GM18519 (cell line): ENCODE data around the gene RNF11.
A peak's percentile ranks its signal among the peaks of the same experiment; 100 is the strongest.

Source experiments
- ATAC-seq: cut with Tn5 transposase; IDR thresholded peaks from one replicate; pipeline ENCODE4 v1.9.1; 2021; ENCODE audit warnings: mild to moderate bottlenecking, moderate library complexity; ENCODE audit not compliant: unreplicated experiment, low FRiP score

RNF11 gene

DNA sequence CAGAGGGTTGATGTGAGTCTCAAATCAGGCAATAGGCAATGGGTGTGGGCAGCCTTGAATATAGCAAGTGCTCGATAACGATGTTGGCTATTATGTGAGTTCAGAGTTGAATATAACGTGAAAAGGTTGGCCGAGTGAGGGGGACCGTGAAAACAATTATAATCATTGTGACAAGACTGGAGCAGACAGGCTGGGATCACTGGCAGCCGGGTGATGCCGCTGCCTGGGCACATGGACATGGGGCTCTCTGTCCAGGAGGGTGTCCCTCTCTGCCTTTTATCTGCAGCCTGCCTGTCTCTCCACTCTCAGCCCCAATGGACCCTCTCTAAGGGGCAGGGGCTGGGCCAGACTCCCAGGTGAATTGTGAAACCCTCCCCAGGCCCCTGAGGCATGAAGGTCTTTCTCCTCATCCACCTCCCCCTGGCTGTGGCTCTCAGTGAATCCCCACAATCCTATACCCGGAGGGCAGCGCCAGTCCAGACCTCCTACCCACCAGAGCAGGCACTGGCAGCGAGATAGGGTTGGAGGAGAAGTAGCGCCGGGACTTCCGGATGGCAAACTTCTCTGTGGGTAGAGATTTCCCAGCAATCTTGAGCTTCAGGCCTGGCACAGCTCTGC, 57.9 kb downstream of the RNF11 start:
- no peak for ATAC-seq

DNA sequence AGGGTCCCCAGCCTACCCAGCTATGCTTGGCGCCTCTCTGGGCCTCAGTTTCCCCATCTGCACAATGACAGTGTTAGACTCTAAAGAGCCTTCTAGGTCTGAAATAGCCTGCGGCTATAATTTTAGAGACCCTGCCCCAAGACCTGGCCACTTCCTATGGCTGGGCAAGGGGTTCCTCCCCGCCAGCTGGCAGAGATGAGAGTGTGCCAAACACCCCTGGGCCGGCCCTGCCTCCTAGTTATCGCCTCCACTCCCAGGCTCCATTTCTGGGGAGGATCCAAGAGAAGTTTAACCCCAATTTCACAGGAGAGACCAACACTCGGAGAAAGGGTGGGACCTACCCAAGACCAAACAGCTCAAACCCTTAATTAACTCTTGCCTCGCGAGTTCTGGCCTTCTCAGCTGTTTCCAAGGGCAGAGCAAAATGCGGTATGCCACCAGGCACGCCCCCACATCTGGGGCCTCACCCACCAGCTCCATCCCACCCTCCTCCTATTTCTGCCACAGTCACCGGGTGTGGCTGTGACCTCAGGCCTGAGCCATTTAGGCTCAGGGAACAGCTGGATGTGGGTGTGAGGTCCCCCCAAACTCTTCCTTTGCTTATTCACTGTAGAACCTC, 58.6 kb downstream of the RNF11 start:
- ATAC-seq = no peak

DNA sequence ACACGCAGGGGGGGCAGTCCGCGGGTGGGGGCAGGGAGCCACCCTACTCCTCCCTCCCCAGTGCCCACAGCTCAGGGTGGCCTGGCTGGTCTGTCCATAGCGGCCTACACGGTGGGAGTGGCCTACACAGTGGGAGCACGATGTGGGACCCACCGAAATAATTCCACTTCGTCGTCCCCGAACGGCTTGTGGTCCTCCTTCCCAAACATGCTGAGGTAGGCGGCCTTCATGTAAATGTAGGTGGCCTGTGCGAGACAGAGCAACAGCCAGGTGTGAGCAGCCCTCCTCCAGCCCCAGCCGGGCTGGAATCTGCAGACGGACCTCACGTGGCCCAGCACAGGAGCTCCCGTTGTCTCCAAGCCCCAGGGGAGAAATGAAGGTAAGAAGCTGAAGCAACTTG, 59.9 kb downstream of the RNF11 start:
- ATAC-seq = no peak

DNA sequence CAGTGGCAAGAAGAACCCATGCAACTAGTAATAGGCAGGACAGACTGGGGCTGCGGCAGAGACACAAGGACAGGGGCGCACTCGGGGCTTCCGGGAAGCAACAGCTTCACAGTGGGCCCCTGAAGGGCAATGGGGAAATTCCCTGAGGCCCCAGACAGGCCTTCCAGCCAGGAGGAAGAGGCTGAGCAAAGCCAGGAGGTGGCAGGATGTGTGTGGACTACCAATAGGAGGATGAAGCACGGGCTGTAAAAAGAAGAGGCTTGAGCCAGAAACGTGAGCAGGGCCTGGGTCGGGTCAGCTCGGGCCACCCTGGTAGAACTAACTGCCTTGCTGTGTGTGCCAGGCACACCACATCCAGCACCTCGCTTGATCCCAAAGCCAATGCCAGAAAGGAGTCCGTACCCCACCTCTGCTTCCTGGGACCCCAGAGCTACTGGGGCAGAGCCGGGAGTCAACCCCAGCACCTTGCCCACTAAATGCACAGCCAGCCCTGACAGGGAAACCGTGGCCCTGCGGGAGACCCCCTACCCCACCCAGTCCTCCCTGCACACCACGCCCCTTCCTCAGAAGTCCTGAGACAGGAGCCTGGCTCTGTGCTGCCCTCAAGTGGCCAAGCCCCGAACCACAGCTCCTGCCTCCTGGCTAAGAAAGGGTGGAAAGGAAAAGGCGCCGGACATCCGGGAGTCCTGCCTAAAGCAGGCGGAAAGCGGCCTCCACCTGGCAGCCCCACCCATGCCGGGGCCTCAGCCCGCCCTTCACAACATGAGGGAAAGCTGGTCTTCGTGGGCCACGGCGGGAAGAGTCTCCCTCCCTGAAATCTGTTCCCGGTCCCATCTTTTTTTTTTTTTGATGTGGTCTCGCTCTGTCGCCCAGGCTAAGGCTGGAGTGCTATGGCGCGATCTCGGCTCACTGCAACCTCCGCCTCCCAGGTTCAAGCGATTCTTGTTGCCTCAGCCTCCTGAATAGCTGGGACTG, 60.6 kb downstream of the RNF11 start:
- ATAC-seq = peak; percentile 50

DNA sequence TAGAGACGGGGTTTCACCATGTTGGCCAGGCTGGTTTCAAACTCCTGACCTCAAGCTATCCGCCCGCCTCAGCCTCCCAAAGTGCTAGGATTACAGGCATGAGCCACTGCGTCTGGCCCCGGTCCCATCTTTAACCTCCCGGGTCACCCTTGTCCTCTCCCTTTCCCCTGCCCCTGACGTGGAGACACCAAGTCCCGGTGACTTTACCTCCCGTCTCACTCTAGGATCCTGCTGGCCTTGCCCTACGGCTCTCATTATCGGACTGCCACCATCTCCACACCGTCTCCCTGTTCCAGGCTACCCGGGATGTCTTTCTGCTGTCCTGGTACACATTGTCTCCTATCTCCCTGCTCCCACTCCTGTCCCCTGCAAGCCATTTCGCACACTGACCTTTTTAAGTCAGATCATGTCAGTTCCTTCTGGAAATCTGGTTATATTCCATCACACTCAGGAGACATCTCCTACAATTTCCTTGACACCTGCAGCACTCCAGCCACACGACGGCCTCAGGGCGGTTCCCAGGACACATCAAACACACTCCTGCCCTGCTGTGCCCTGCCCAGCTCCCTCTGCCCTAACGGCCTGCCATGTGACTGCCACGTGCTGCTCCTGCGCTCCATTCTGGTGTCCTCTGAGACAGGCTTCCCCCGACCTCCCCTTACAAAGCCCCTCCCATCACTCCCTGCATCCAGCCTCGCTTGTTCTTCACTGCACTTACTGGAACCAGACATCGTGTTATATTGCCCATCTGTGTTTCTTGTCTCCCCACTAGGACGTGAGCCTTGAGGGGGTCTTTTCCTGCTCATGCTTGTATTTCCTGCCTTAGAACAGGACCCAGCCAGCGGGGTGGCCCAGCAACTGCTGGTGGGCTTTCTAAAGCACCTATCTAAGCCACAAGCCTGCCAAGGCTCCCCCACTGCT, 61.6 kb downstream of the RNF11 start:
- no peak for ATAC-seq

DNA sequence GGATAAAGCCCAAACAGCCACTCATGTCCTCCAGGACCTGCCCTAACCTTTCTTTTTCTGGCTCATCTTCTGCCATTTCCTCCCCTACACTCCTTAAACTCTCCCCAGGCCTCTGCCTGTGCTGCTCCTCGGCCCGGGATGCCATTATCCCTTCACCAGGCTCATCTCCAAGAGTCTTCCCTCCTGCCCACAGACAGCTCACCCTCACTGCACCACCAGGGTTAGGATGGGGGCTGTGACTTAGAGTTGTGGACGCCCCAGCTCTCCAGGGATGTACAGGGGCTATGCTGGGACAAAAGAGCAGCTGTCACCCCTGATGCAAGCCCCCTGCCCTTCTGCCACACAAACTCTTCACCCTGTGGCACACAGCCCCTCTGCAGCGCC, 62.2 kb downstream of the RNF11 start:
- ATAC-seq = no peak

DNA sequence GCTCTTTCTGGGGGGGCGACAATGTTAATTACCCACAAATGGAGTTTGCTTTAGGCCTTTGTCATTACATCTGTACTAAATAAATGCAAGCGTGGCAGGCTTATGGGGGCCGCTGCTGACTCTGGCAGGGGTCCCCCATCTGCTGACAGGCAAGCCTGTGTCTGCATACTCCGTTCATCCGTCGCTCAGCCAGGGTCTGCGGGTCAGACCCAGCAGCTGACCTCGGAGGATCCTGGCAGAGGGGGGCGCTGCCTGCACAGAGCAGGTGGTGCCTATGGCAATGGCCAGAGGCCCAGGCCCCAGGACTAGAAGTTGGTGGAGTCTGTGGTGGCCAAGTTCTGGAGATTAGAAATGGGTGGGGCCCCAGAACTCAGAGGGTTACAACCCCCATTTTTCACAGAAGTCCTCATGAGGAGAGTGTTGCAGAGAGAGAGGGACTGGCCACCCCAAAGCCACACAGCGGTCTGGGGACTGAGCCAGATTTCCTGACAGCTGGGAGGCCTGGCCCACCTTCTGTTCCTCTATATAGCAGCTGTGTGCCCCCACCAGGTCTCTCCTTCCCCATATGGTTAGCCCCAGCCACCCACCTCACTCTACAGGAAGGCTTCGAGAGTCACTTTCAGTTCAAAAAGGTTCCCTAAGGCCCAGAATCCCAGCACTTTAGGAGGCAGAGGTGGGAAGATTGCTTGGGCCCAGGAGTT, 63.3 kb downstream of the RNF11 start:
- no peak for ATAC-seq

DNA sequence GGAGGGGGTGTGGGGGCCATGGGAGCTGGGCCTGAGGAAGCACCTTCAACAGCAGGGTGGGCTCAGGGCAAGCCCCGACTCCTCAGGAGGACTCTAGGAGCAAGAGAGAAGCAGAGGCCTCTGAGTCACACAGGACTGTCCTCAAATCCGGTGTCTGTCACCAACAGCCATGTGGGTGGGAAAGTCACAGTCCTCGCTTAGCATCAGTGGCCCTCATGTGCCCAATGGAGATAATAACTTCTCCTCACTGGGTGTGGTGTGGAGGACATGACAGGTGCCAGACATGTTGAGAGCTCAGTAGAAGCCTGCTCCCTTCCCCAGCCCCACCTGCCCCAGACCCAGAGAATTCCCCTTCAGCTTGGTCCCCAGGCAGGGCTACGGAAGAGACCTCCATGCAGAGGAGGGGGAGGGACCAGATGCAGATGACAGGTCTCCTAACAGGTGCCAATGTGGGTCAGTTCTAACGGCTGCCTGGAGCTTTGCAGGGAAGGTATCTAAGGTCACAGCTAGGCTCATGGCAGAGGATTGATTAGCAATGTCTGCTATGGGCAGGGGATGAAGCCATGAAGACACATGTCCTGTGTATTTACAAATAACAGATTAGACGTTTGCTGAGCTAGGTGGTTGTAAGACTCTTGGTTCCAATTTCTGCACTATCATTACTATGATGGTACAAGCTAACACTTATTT, 64.1 kb downstream of the RNF11 start:
- no peak for ATAC-seq

DNA sequence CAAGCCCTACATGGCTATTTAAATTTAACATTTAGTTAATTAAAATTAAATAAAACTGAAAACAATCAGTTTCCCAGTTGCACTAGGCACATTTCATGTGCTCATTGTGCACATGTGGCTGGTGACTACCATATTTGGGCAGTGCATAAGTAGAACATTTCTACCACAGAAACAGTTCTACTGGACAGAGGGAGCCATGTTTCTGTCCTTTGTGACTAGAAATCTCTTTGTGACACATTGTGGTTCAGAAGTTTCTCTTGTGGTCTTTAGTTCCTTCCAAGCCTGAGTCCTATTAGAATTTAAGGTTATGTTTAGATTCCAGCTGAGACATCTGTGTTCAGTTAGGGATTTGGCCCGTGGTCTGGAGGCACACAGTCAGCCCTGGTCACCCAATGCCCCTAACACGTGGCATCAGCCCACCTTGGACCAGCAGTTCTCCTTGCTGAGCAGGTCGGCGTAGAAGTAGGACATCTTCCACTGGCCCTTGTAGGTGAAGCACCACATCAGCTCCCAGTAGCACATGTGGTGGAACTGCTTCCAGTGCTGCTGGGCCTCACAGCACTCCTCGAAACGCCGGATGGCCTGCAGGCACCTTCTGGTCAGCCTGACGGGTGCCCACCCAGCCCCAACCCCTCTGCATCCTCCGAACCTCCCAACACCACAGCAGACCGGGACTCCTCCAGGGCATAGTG, 65.2 kb downstream of the RNF11 start:
- ATAC-seq = no peak

DNA sequence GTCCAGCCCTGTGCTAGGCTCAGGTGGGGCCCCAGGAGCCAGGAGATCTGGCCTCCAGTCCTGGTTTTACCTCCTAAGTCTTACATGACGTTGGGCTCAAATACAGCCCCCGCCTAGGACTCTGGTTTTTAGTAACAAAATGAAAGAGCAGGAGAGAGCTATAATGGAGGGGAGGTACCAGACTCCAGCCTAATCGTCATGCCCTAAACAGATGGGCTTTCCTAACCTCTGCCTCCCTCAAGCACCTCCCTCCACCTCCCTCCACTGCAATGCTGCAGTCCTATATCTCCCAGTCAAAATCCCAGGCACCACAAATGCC, 65.7 kb downstream of the RNF11 start:
- ATAC-seq = no peak

DNA sequence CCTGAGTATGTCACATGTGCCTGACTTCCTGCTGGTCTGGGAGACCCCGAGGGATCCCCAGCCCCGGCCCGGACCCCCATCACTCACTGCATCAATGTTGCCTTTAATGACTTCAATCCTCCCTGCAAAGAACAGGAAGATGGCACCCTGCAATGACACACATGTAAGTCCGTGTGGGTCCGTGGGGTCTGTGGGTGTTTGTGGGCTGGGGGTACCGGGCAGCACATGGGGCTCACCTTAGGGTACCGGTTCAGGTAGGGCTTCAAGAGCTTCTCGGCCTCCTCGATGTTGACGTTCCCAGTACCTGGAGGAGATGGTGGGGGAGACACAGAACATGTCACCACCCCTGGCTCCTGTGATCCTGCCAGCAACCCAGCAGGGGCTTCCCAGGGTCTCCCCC, 66.2 kb downstream of the RNF11 start:
- no peak for ATAC-seq

DNA sequence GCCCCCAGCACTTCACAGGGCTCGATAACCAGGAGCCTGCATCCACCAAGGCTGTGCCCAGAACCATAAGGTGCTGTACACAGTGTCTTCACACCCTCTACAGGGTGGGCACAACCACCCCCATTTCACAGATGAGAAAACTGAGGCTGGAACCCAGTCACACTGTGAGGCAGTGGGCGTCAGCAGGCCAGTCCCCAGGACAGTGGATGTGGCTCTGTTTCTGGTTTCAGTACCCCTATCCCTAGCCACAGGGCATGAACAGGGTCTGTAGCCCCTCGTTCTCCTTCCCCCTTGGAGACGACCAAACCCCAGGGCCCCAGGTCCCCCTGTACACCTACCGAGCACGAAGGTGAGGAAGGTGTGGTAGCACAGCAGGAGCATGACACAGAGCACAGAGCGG, 66.7 kb downstream of the RNF11 start:
- no peak for ATAC-seq

DNA sequence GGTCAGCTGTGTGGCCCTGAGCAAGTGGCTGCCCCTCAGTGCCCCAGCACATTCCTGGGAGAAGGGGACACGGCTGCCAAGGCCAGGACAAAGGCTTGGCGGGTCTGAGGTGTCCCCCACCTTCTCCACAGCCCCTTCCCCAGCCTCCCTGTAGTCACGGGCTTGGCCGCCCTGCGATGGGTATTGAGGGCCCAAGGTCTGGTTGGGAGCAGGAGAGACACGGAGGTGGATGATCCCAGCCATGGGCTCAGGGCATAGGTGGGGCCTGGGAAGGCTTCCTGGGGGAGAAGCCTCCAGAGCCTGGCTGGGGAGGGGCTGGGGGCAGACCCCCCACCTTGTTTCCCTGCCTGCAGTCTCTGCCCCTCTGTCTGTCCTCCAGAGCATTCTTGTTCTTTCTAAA, 67.2 kb downstream of the RNF11 start:
- ATAC-seq = no peak

DNA sequence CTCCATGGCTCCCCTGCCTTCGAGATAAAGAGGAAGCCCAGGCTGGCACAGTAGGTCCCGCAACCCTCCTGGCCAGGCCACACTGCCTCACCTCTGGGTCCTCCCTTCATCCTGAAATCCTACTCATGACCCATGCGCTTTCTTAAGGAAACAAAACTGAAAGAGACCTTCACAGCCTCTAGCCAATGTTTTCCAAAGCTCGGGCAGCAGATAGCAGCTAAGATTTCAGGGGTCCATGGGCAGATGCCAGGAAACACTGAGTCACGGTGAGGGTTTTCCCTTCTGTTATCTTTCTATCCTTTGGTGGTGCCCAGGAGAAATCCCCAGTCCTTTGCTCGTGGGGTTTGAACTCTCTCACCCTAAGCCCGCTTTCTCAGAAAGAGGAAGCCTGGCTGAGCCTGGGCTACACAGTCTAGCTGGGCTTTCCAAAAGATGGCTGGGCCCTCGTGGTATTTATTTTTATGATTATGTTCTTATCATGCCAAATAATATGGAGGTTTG, 67.7 kb downstream of the RNF11 start:
- no peak for ATAC-seq

DNA sequence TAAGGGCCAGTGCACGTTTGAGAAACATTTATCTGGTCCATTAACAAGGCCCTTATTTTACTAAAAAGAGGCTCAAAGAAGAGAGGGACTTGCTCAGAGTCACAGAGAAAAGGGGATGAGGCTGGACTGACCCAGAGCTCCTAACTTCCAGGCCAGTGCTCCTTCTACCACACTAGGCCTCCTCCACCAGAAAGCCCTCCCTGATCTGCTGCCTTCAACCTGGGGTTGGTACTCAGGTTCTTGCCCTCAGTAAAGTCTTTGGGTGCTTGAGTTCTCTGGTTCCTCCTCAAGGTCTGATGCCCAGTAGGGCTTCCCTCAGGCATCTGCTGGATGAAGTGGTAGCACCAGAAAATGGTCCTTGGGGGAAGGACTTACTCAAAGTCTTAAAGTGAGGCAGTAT, 68.3 kb downstream of the RNF11 start:
- ATAC-seq = no peak

DNA sequence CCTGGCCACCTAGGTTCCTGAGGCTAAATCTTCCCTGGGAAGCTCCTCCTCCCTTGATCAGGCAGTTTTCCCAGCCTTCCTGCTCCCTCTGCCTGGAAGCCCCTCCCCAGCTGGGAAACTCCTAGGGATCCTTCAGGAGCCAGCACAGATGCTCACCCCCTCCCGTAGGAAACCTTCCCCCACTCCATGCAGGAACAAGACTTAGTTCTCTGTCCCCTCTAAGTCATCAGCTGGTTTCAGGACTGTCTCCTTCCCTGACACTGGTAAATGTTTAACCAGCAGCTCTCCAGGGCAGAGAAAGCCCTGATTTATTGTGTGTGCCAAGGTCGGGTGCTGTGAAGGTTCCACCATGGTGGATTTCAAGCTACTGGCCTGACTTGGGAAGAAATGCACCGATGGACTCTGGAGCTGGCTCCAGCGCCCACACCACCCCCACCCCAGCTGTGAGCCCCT, 69.3 kb downstream of the RNF11 start:
- no peak for ATAC-seq

DNA sequence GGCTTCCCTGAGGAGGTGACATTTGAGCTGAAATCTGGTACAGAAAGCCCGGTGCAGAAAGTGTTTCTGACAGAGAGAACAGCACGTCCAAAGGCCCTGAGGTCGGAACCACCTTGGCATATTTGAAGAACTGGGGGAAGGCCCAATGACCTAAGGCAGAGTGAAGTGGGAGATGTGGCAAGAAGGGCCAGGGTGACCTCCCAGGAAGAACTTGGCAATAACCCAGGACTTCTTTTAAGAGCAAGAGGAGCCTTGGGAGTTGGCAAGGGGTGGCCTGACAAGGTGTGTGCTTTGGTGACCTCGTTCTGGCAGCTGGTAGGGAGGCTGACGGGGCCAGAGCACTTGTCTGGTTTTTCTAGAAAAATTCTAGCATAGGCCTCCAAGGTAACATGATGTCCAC, 70.9 kb downstream of the RNF11 start:
- no peak for ATAC-seq

DNA sequence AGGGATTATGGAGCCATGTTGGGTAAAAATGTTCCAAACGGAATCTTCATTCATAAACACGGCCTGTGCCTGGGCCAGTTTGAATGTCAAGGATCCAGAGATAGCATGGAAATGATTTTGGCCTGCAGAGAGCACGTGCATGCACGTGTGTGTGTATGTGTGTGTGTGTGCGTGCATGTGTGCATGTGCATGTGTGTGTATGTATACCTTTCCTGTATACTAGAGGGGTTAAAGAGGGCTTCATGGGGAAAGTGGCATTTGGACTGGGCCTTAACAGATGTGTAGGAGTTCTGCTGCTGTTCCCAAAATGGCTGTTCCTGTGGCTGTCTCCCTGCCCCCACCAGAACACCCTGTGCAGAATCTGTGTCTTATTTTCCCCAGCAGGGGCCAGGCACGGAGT, 72.6 kb downstream of the RNF11 start:
- no peak for ATAC-seq

DNA sequence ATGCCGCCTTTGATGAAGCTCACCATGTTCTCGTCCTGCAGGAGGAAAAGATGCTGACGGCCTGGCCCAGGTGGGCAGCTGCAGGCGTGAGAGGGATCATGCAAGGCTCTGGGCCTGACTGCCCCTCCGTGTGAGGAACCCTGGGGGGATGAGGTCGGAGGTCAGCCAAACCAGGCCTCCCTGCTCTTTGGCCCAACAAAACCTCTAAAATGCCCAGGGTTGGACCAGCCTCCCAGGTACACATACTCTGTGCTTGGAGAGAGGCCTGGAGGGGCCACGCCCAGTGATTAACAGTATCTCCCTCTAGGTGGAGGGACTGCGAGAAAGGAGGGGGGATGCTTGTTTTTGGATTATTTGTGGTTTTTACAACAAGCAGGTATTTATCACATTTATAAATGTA, 73.2 kb downstream of the RNF11 start:
- ATAC-seq = no peak
